Body of pancreas (tissue), 4 donors: ENCODE results near the gene CAPZB. TPM values are rescaled to one million over a fixed set of nuclear protein-coding genes. Genes with fewer than 3 reads are reported as not detected.

Experiments
- ATAC-seq: fragments of 150-250 bp; one replicate; pipeline ENCODE4 v1.9.1; 2016
- DNase-seq, 4 donors: peaks; one replicate each; pipeline ENCODE4 v3.0.0-alpha.2; 2019
- H3K27ac ChIP-seq, 4 donors: fragments of 200-600 bp; sonication (generic); 1 replicate in 3 of 4; 2 replicates in 1 of 4; pipeline versions ENCODE4 v1.5.1 to v1.6.1; 2016 to 2019; ENCODE audit warnings: mild to moderate bottlenecking in 1 of 4, mixed read lengths in 1 of 4, moderate library complexity in 1 of 4
- H3K27me3 ChIP-seq, 2 donors: fragments of 200-600 bp; sonication (generic); one replicate each; pipeline ENCODE4 v1.6.0; 2016; ENCODE audit warnings: mild to moderate bottlenecking in 1 of 2
- H3K36me3 ChIP-seq, 2 donors: fragments of 200-600 bp; sonication (generic); replicated peaks in 1 of 2; 2 replicates each; pipeline ENCODE4 v1.5.1; 2016; ENCODE audit warnings: low read depth in 2 of 2; ENCODE audit not compliant: insufficient read depth in 1 of 2
- H3K4me1 ChIP-seq: fragments of 200-600 bp; sonication (generic); one replicate; pipeline ENCODE4 v1.6.0; 2016
- H3K4me3 ChIP-seq, 2 donors: fragments of 200-600 bp; sonication (generic); 1 replicate in 1 of 2; 2 replicates in 1 of 2; pipeline ENCODE4 v1.5.1; 2016 to 2019
- H3K9me3 ChIP-seq, 3 donors: fragments of 200-600 bp; sonication (generic); 1 replicate in 2 of 3; 2 replicates in 1 of 3; pipeline ENCODE4 v1.5.1; 2016
- CTCF ChIP-seq, 7 experiments: fragments of 450-650 bp in 4 of 7; fragments of 200-600 bp in 3 of 7; sonication (generic) in 3 of 7; IDR thresholded peaks; one replicate each; pipeline ENCODE4 v1.5.1; 2016 to 2019; ENCODE audit warnings: antibody characterized with exemption in 7 of 7
- POLR2A ChIP-seq, 3 donors: fragments of 450-650 bp; IDR thresholded peaks; one replicate each; pipeline ENCODE4 v1.6.1; 2016; ENCODE audit warnings: antibody characterized with exemption in 3 of 3, mild to moderate bottlenecking in 2 of 3
- WGBS, 2 donors: methylation state at CpG; one replicate each; pipeline ENCODE4 v1.1.5; 2017; 5-methylcytosine and 5-hydroxymethylcytosine counted together
- intact Hi-C: fragments of 100-400 bp; cut with DNase I; formaldehyde crosslinking; loops from one replicate; pipeline ENCODE4 v1.15.1; 2023
- total RNA-seq, 2 donors: library from RNA; depleted of rRNA; stranded (reverse); fragments of >200 nt; gene quantifications; one replicate each; pipeline ENCODE4 v1.1.0, GENCODE V29; 2016

The CAPZB gene
- total RNA-seq, 2 donors from 2014 or later = 35.5 to 54.1 TPM

GRCh38 chr1:19481826-19482398, 3.4 kb downstream of the CAPZB start:
- ATAC-seq (no peak), DNase-seq (no peak)
- Histone ChIP-seq H3K9me3 (no peaks in the 10 kb centered on the region), H3K36me3 (no peaks in the 10 kb centered on the region), H3K27me3 (no peaks in the 10 kb centered on the region), H3K4me1 (peaks cover 63% of the 10 kb centered on the region), H3K4me3 (no peak overlapping the region), H3K27ac (no peak overlapping the region)
- intact Hi-C loops = no loop called here
- WGBS, 2 donors = 61 to 77% methylated on average over 4 of the region's 4 CpGs
- TF ChIP-seq CTCF (IDR thresholded peaks at IDR 0.05) = no peak
- TF ChIP-seq POLR2A (IDR thresholded peaks at IDR 0.05) = no peak

- DNase-seq (no peak), ATAC-seq (no peak)
- Histone ChIP-seq H3K4me1 (peaks cover 65% of the 10 kb centered on the region), H3K4me3 (no peak overlapping the region), H3K27ac (no peak overlapping the region), H3K36me3 (no peaks in the 10 kb centered on the region), H3K27me3 (no peaks in the 10 kb centered on the region), H3K9me3 (no peaks in the 10 kb centered on the region)
- intact Hi-C loops = no loop called here
- no peak for TF ChIP-seq CTCF (IDR thresholded peaks at IDR 0.05)
- no peak for TF ChIP-seq POLR2A (IDR thresholded peaks at IDR 0.05)
- 88 to 97% methylated on average over 6 of the region's 6 CpGs for WGBS, 2 donors
Observed at GRCh38 chr1:19480282-19480681, 5.1 kb downstream of the CAPZB start.

- WGBS, 2 donors = 62 to 68% methylated on average over 6 of the region's 6 CpGs
- Histone ChIP-seq H3K9me3 (no peaks in the 10 kb centered on the region), H3K27me3 (no peaks in the 10 kb centered on the region), H3K27ac (no peak overlapping the region), H3K36me3 (no peaks in the 10 kb centered on the region), H3K4me1 (peaks cover 65% of the 10 kb centered on the region), H3K4me3 (no peak overlapping the region)
- TF ChIP-seq POLR2A (IDR thresholded peaks at IDR 0.05) = no peak
- no peak for TF ChIP-seq CTCF (IDR thresholded peaks at IDR 0.05)
- ATAC-seq = no peak
- no peak for DNase-seq
- intact Hi-C loops = no loop called here
Observed at GRCh38 chr1:19479351-19480120, 5.8 kb downstream of the CAPZB start.

- TF ChIP-seq POLR2A (IDR thresholded peaks at IDR 0.05) (no peak), CTCF (IDR thresholded peaks at IDR 0.05) (no peak)
- H3K27me3 ChIP-seq = no peaks in the 10 kb centered on the region
- no peak for ATAC-seq
- no peak for DNase-seq
- no peaks in the 10 kb centered on the region for H3K36me3 ChIP-seq
- no peak overlapping the region for H3K4me3 ChIP-seq
- peaks cover 52% of the 10 kb centered on the region for H3K4me1 ChIP-seq
- H3K27ac ChIP-seq = peak overlapping the region in 1 of 4 donors; percentile 40
- intact Hi-C loops = no loop called here
- H3K9me3 ChIP-seq = no peaks in the 10 kb centered on the region
- WGBS, 2 donors = 71 to 80% methylated on average over 9 of the region's 9 CpGs
Observed at GRCh38 chr1:19478322-19478721, 7.0 kb downstream of the CAPZB start.
